H1 (cell line): Measurements from ENCODE around the gene RRP12. TPM values are rescaled to one million over a fixed set of nuclear protein-coding genes. Genes with fewer than 3 reads are reported as not detected.

Experiments used
- CTCF ChIA-PET: fragments of 300-600 bp; sonication (Branson Sonifier 250); formaldehyde crosslinking; loops from one replicate; lab custom pipeline; 2021; ENCODE audit not compliant: partially characterized antibody; lab: Charles Lee
- POLR2A ChIA-PET: fragments of 300-600 bp; sonication (Branson Sonifier 250); formaldehyde crosslinking; loops from one replicate; lab custom pipeline; 2021; ENCODE audit warnings: inconsistent platforms; ENCODE audit not compliant: partially characterized antibody; lab: Charles Lee
- DNase-seq, 2 experiments: peaks; one replicate each; pipeline versions ENCODE4 v3.0.0 to v3.0.0-alpha.2; 2010 to 2022; ENCODE audit warnings: low spot score in 2 of 2, low read depth in 1 of 2, mixed read lengths in 1 of 2
- FAIRE-seq: peaks from 2 replicates; lab custom pipeline; 2011; peaks lifted over from hg19 to GRCh38; lab: Jason Lieb, UNC
- H2AFZ ChIP-seq: 2 replicates; pipeline ENCODE4 v1.8.1; 2012; ENCODE audit warnings: low read length, inconsistent platforms
- H2AK5ac ChIP-seq: 2 replicates; pipeline ENCODE4 v1.6.1; 2013; ENCODE audit warnings: low read depth, low read length
- H2BK120ac ChIP-seq: replicated peaks from 2 replicates; pipeline ENCODE3; 2013; ENCODE audit warnings: low read depth, low read length, inconsistent platforms
- H2BK12ac ChIP-seq: 2 replicates; pipeline ENCODE4 v1.6.1; 2013; ENCODE audit warnings: low read depth, low read length
- H2BK15ac ChIP-seq: 2 replicates; pipeline ENCODE4 v1.6.1; 2013; ENCODE audit warnings: low read length
- H2BK20ac ChIP-seq: 2 replicates; pipeline ENCODE4 v1.6.1; 2013; ENCODE audit warnings: low read length
- H2BK5ac ChIP-seq: 2 replicates; pipeline ENCODE4 v1.6.1; 2013; ENCODE audit warnings: low read depth, low read length
- H3K14ac ChIP-seq: 2 replicates; pipeline ENCODE4 v1.6.1; 2013; ENCODE audit warnings: inconsistent platforms; ENCODE audit not compliant: insufficient read length
- H3K18ac ChIP-seq: 2 replicates; pipeline ENCODE4 v1.6.1; 2013; ENCODE audit warnings: low read length; ENCODE audit errors: extremely low read depth
- H3K23ac ChIP-seq: 2 replicates; pipeline ENCODE4 v1.6.1; 2013; ENCODE audit warnings: inconsistent platforms; ENCODE audit not compliant: insufficient read length
- H3K23me2 ChIP-seq: 2 replicates; pipeline ENCODE4 v1.6.1; 2013; ENCODE audit warnings: low read depth, low read length
- H3K27ac ChIP-seq: 2 replicates; pipeline ENCODE4 v1.6.1; 2011; ENCODE audit warnings: low read depth, low read length, inconsistent platforms
- H3K27me3 ChIP-seq, 4 experiments: replicated peaks in 1 of 4; 1 replicate in 1 of 4; 2 replicates in 3 of 4; pipeline versions ENCODE4 v1.6.1 to v1.8.1; 2011 to 2013; ENCODE audit warnings: low read length in 3 of 4, mild to moderate bottlenecking in 3 of 4, inconsistent platforms in 2 of 4, mixed read lengths in 2 of 4, moderate library complexity in 1 of 4; ENCODE audit not compliant: control insufficient read depth in 3 of 4, insufficient read depth in 3 of 4; ENCODE audit errors: extremely low read depth in 1 of 4
- H3K36me3 ChIP-seq, 4 experiments: 2 replicates each; pipeline versions ENCODE4 v1.6.1 to v1.8.1; 2011 to 2013; ENCODE audit warnings: mild to moderate bottlenecking in 4 of 4, low read length in 3 of 4, moderate library complexity in 2 of 4, control low read depth in 1 of 4, inconsistent platforms in 1 of 4; ENCODE audit not compliant: insufficient read depth in 4 of 4, control insufficient read depth in 2 of 4
- H3K4ac ChIP-seq: replicated peaks from 2 replicates; pipeline ENCODE3; 2013; ENCODE audit warnings: low read length, low read depth, mixed read lengths, inconsistent platforms; ENCODE audit not compliant: insufficient read length
- H3K4me1 ChIP-seq, 4 experiments: replicated peaks in 1 of 4; 1 replicate in 1 of 4; 2 replicates in 3 of 4; pipeline versions ENCODE4 v1.6.1 to v1.8.1; 2011 to 2013; ENCODE audit warnings: low read length in 3 of 4, inconsistent platforms in 2 of 4, mixed read lengths in 1 of 4; ENCODE audit not compliant: insufficient read depth in 4 of 4, control insufficient read depth in 3 of 4
- H3K4me2 ChIP-seq, 2 experiments: 2 replicates each; pipeline versions ENCODE4 v1.6.1 to v1.8.1; 2011 to 2013; ENCODE audit warnings: low read depth in 2 of 2, low read length in 2 of 2, control low read depth in 1 of 2, inconsistent platforms in 1 of 2, mild to moderate bottlenecking in 1 of 2; ENCODE audit not compliant: insufficient read depth in 1 of 2
- H3K4me3 ChIP-seq, 4 experiments: fragments of 200-600, 300-600 bp in 1 of 4; sonication (generic), shearing (Covaris generic), sonication (Bioruptor Twin) in 1 of 4; 2 replicates each; pipeline versions ENCODE4 v1.5.1 to v1.8.1; 2011 to 2016; ENCODE audit warnings: low read length in 4 of 4, low read depth in 3 of 4, control low read depth in 2 of 4, inconsistent platforms in 2 of 4, mild to moderate bottlenecking in 2 of 4, mixed read lengths in 1 of 4, moderate library complexity in 1 of 4; ENCODE audit not compliant: insufficient read depth in 2 of 4; ENCODE audit errors: extremely low read depth in 1 of 4
- H3K56ac ChIP-seq: replicated peaks from 2 replicates; pipeline ENCODE3; 2013; ENCODE audit warnings: low read depth, mild to moderate bottlenecking, mixed read lengths, low read length, inconsistent platforms; ENCODE audit not compliant: insufficient read length
- H3K79me1 ChIP-seq: 2 replicates; pipeline ENCODE4 v1.6.1; 2013; ENCODE audit warnings: low read depth, low read length, control low read depth
- H3K79me2 ChIP-seq, 2 experiments: 2 replicates each; pipeline versions ENCODE4 v1.6.1 to v1.8.1; 2012 to 2013; ENCODE audit warnings: low read length in 2 of 2, mild to moderate bottlenecking in 2 of 2, inconsistent platforms in 1 of 2; ENCODE audit not compliant: insufficient read depth in 2 of 2, control insufficient read depth in 1 of 2
- H3K9ac ChIP-seq, 4 experiments: replicated peaks in 1 of 4; 1 replicate in 1 of 4; 2 replicates in 3 of 4; pipeline versions ENCODE4 v1.6.1 to v1.8.1; 2011 to 2013; ENCODE audit warnings: low read depth in 3 of 4, low read length in 3 of 4, control low read depth in 2 of 4, mild to moderate bottlenecking in 2 of 4, moderate library complexity in 2 of 4, inconsistent platforms in 1 of 4; ENCODE audit errors: extremely low read depth in 1 of 4
- H3K9me3 ChIP-seq, 2 experiments: 2 replicates each; pipeline versions ENCODE4 v1.6.1 to v1.8.1; 2012 to 2013; ENCODE audit warnings: mild to moderate bottlenecking in 2 of 2, moderate library complexity in 2 of 2, control low read depth in 1 of 2, inconsistent platforms in 1 of 2, low read depth in 1 of 2, low read length in 1 of 2, mixed read lengths in 1 of 2; ENCODE audit not compliant: insufficient read depth in 2 of 2
- H4K20me1 ChIP-seq, 2 experiments: replicated peaks in 1 of 2; 2 replicates each; pipeline versions ENCODE3 to v1.8.1; 2011 to 2013; ENCODE audit warnings: inconsistent platforms in 2 of 2, low read length in 2 of 2, mild to moderate bottlenecking in 1 of 2; ENCODE audit not compliant: insufficient read depth in 2 of 2, control insufficient read depth in 1 of 2
- H4K5ac ChIP-seq: 2 replicates; pipeline ENCODE4 v1.6.1; 2013; ENCODE audit warnings: low read length, low read depth, mixed read lengths, inconsistent platforms; ENCODE audit not compliant: insufficient read length
- H4K8ac ChIP-seq: 2 replicates; pipeline ENCODE4 v1.8.0; 2013; ENCODE audit warnings: mild to moderate bottlenecking, moderate library complexity, low read length, inconsistent platforms; ENCODE audit not compliant: insufficient read depth; ENCODE audit errors: extremely low read depth
- H4K91ac ChIP-seq: replicated peaks from 2 replicates; pipeline ENCODE3; 2013; ENCODE audit warnings: low read length, mixed read lengths, inconsistent platforms; ENCODE audit not compliant: insufficient read length
- SIRT6 ChIP-seq: IDR thresholded peaks from one replicate; pipeline ENCODE4 v1.7.1; 2012; ENCODE audit warnings: low read length, inconsistent platforms
- WGBS, 2 experiments: shearing (Covaris generic) in 1 of 2; methylation state at CpG; one replicate each; pipeline versions ENCODE4 v1.1.6 to v1.1.7; 2013 to 2015; ENCODE audit warnings: low lambda C conversion rate in 2 of 2, mixed read lengths in 2 of 2, inconsistent platforms in 1 of 2, low coverage in 1 of 2, missing lambda C conversion rate in 1 of 2; ENCODE audit not compliant: insufficient replicate concordance in 2 of 2, insufficient coverage in 1 of 2, insufficient read length in 1 of 2; ENCODE audit errors: extremely low coverage in 1 of 2, missing lambda C conversion rate in 1 of 2; 5-methylcytosine and 5-hydroxymethylcytosine counted together
- polyA plus RNA-seq, 7 experiments: library from polyadenylated mRNA; depleted of rRNA in 3 of 7; stranded (reverse) in 5 of 7; unstranded in 2 of 7; fragments of >200 nt in 5 of 7; fragments of 200-250 nt in 2 of 7; gene quantifications; 1 replicate in 5 of 7; 2 replicates in 1 of 7; 4 replicates in 1 of 7; pipeline versions ENCODE4 v1.2.1 to v1.2.3, GENCODE V29; 2011 to 2013; ENCODE audit warnings: missing spikeins in 2 of 7, mixed read lengths in 2 of 7
- total RNA-seq: library from RNA; stranded (reverse); fragmentation: NEBNext Ultra II Directional; extraction: Animal tissue kit (Norgen Biotek cat#: 25700); gene quantifications from 2 replicates; pipeline ENCODE4 v1.2.1, GENCODE V29; 2021

RRP12 gene
- total and polyA plus RNA-seq, 2 of the 8 experiments (the other 6 are each of a cell fraction or from before 2014, with no cell fraction given), result 21.0 to 65.8 TPM

GRCh38 chr10:97407952-97408248 lies 6.8 kb upstream of the RRP12 start:
- no peak for TF ChIP-seq SIRT6
- Histone ChIP-seq H2BK5ac (no peak overlapping the region), H2BK120ac (no peak overlapping the region), H3K4me3 (no peak overlapping the region), H3K4me1 (no peaks in the 10 kb centered on the region), H3K9ac (no peak overlapping the region), H3K56ac (no peak overlapping the region), H3K9me3 (no peaks in the 10 kb centered on the region), H2BK20ac (no peak overlapping the region), H4K20me1 (no peaks in the 10 kb centered on the region), H3K18ac (no peak overlapping the region), H2AFZ (no peak overlapping the region), H4K91ac (no peak overlapping the region), H2BK12ac (no peak overlapping the region), H4K5ac (no peak overlapping the region), H3K79me2 (no peaks in the 10 kb centered on the region), H3K27ac (no peak overlapping the region), H3K14ac (no peak overlapping the region), H3K4ac (no peak overlapping the region), H3K27me3 (no peaks in the 10 kb centered on the region), H3K23me2 (peaks cover 2% of the 10 kb centered on the region; the same call in 1 of the 2 replicates), H3K4me2 (no peak overlapping the region), H3K79me1 (no peaks in the 10 kb centered on the region; the same call in 1 of the 2 replicates), H3K36me3 (no peaks in the 10 kb centered on the region), H4K8ac (no peak overlapping the region), H2AK5ac (no peak overlapping the region), H2BK15ac (no peak overlapping the region), H3K23ac (no peak overlapping the region)
- ChIA-PET CTCF (interaction anchor here (0.6 to 9.8 kb wide), 11 partner anchors 14 to 406 kb away, joined by 3 to 128 read pairs (median 5); partner anchors contain the start of genes EXOSC1, PGAM1 and ZDHHC16), POLR2A (interaction anchor here (1.0 to 3.2 kb wide), 3 partner anchors 14 to 39 kb away, joined by 3 to 13 read pairs (median 4); no protein-coding TSS in a partner anchor)
- no peak for FAIRE-seq
- no peak for DNase-seq
- 93% methylated on average over 2 of the region's 2 CpGs; no CpG with 5 or more reads in 1 of the 2 experiments for WGBS, 2 experiments
